GM23248 (cell line): Measurements from ENCODE around the gene CPLX1.

Experiments
- EZH2 ChIP-seq: fragments of 200-600 bp; sonication (generic); IDR thresholded peaks from 2 replicates; pipeline ENCODE4 v1.6.1; 2018; ENCODE audit warnings: antibody characterized with exemption, mild to moderate bottlenecking; ENCODE audit not compliant: insufficient read depth, poor library complexity, severe bottlenecking
- EZH2phosphoT487 ChIP-seq: fragments of 200-600 bp; sonication (generic); IDR thresholded peaks from 2 replicates; pipeline ENCODE4 v1.6.1; 2018; ENCODE audit warnings: antibody characterized with exemption, moderate library complexity, mild to moderate bottlenecking, low read depth; ENCODE audit not compliant: insufficient read depth

DNA sequence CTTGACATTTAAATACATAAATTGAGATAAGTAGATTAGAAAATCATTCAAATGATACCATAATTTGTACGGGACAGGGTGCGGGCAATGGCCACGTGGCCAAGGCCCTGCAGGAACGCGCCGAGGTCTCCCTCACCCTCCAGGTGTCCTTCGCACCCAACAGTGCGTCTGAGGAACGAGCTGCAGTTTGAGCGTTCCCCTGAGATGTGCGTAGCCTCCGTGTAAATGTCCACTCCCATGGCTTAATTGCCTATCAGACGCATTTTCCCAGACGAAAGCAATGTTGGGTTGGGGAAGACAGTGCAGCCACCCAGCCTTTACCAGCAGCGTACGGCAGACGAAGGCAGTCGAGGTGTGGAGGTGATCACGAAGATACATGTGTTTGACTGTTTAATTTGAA, 56.4 kb downstream of the CPLX1 start:
- no peak for TF ChIP-seq EZH2
- no peak for TF ChIP-seq EZH2phosphoT487
